SK-N-MC (cell line): ENCODE measurements around the gene SUZ12.
"Not testable (repeated sequence)": the region's sequence is repeated elsewhere in the genome, so short reads cannot be mapped to it uniquely, and the experiment has no call there.

Experiments used
- EZH2 ChIP-seq: fragments of 200-600 bp; sonication (generic); IDR thresholded peaks from one replicate; pipeline ENCODE4 v1.6.1; 2017; ENCODE audit warnings: antibody characterized with exemption
- POLR2AphosphoS5 ChIP-seq: IDR thresholded peaks from 2 replicates; pipeline ENCODE4 v1.6.1; 2012; ENCODE audit warnings: mild to moderate bottlenecking, low read depth, low read length, borderline replicate concordance

- TF ChIP-seq EZH2, POLR2AphosphoS5: not testable (repeated sequence)
Measured at GRCh38 chr17:31975391-31975790, 38.6 kb downstream of the SUZ12 start.
